Choroid plexus epithelial cell (primary cell): Measurements from ENCODE around the gene KIAA0753.

Source experiments
- DNase-seq: peaks from one replicate; pipeline ENCODE4 v3.0.0-alpha.2; 2010; ENCODE audit warnings: low read depth
- H3K4me3 ChIP-seq: 2 replicates; pipeline ENCODE4 v1.5.1; 2011; ENCODE audit warnings: low read depth, mild to moderate bottlenecking, control low read depth, low read length, moderate library complexity
- TF ChIP-seq, protein P1 (sequence below): conservative IDR thresholded peaks from 2 replicates; pipeline ENCODE4 v1.5.1; 2011; ENCODE audit warnings: low read depth, mild to moderate bottlenecking, control low read depth, inconsistent platforms, low read length, moderate library complexity

KIAA0753 gene

GRCh38 chr17:6539871-6540270 is 100.6 kb downstream of the KIAA0753 start:
- TF ChIP-seq, protein P1, sequence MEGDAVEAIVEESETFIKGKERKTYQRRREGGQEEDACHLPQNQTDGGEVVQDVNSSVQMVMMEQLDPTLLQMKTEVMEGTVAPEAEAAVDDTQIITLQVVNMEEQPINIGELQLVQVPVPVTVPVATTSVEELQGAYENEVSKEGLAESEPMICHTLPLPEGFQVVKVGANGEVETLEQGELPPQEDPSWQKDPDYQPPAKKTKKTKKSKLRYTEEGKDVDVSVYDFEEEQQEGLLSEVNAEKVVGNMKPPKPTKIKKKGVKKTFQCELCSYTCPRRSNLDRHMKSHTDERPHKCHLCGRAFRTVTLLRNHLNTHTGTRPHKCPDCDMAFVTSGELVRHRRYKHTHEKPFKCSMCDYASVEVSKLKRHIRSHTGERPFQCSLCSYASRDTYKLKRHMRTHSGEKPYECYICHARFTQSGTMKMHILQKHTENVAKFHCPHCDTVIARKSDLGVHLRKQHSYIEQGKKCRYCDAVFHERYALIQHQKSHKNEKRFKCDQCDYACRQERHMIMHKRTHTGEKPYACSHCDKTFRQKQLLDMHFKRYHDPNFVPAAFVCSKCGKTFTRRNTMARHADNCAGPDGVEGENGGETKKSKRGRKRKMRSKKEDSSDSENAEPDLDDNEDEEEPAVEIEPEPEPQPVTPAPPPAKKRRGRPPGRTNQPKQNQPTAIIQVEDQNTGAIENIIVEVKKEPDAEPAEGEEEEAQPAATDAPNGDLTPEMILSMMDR, result no peak
- no peak for DNase-seq
- no peak overlapping the region for H3K4me3 ChIP-seq

- TF ChIP-seq, protein P1, result no peak
- no peak for DNase-seq
- no peak overlapping the region for H3K4me3 ChIP-seq
Measured at GRCh38 chr17:6536566-6537065, 103.9 kb downstream of the KIAA0753 start.

GRCh38 chr17:6536053-6536452 is 104.5 kb downstream of the KIAA0753 start:
- no peak overlapping the region for H3K4me3 ChIP-seq
- no peak for DNase-seq
- TF ChIP-seq, protein P1, result no peak

GRCh38 chr17:6534846-6535514 is 105.5 kb downstream of the KIAA0753 start:
- TF ChIP-seq, protein P1, result no peak
- no peak overlapping the region for H3K4me3 ChIP-seq
- DNase-seq, result no peak

DNA sequence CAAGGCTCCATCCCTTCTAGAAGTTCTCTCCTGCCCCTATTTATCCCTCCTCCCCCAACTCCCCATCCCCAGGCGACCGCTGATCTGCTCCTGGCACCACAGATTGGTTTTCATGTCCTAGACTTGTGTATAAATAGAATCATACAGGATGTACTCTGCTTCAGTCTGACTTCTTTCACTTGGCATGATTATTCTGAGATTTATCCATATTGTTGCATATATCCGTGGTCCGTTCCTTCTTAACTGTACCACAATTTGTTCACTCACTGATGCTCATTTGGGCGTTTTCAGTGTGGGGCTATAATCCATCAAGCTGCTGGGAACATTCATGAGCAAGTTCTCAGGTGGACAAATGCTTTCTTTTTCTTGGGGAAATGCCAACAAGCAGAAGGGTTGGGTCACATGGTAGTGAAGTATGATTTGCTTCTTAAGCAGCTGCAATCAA is 108.0 kb downstream of the KIAA0753 start:
- DNase-seq, result no peak
- H3K4me3 ChIP-seq, result no peak overlapping the region
- TF ChIP-seq, protein P1, result no peak

DNA sequence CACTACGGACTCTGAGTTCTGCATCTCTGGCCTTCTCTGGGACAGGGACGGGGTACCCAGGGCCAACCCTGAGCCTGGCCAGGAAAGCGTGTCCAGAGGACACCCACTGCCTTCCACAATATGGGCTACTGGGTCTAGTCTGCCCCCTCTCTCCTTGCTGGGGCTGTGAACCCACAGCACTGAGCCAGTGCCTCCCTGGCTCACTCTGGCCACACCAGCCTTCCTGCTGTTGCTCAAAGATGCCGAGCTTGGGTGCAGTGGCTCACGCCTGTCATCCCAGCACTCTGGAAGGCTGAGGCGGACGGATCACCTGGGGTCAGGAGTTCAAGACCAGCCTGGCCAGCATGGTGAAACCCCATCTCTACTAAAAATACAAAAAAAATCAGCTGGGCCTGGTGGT is 108.9 kb downstream of the KIAA0753 start:
- no peak overlapping the region for H3K4me3 ChIP-seq
- TF ChIP-seq, protein P1, result no peak
- no peak for DNase-seq
